Measurements from ENCODE around the gene SMAD1. TPM values are rescaled to one million over a fixed set of nuclear protein-coding genes. Genes with fewer than 3 reads are reported as not detected.

Gene SMAD1
- total RNA-seq, 1 donor from 2014 or later = 44.3 TPM

DNA sequence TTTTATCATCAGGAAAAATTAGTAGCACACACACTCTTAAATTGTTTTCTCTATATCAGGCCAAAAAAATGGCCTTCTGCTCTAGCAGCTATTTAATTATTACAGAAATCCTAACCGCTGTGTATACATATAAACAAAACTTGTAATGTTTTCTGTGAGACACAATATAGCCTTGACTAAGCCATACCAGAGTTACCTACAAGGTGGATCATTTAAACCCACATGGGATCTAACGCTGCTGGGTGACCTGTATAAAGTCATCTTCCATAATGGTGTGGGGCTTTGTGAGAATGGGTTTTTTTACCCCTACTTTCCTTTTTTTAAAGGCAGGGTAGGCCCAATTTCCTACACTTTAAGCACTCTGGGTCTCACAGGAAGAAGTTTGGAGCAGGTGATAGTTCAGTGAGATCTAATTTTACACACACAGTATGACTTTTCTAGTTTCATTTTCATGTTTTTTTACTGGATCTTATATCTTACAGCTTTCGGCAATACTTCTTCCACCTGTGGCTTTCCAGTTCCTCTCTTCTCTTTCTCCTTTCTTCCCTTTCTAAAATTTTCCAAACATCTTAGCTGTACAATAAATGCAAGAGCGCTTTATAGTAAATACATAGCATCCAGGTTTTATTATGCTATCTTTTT is 70.6 kb downstream of the SMAD1 start:
- Histone ChIP-seq H3K36me3 (no peaks in the 10 kb centered on the region), H4K20me1 (ENCODE audit: low read depth) (no peaks in the 10 kb centered on the region), H3K9me3 (ENCODE audit: low read depth) (no peaks in the 10 kb centered on the region), H3K4me1 (no peaks in the 10 kb centered on the region), H3K9ac (no peak overlapping the region), H3K79me2 (ENCODE audit: low read depth) (no peaks in the 10 kb centered on the region), H3F3A (ENCODE audit: low read depth) (no peaks in the 10 kb centered on the region), H3K4me3 (no peak overlapping the region), H3K27ac (no peak overlapping the region), H3K4me2 (no peak overlapping the region), H3K27me3 (no peaks in the 10 kb centered on the region), H2AFZ (replicated peaks) (no peak overlapping the region)
- Mint-ChIP-seq H3K36me3 (peaks cover 37% of the 10 kb centered on the region), H3K9me3 (no peaks in the 10 kb centered on the region), H3K27ac (no peak overlapping the region), H3K27me3 (ENCODE audit: insufficient read depth, low read depth) (peaks cover 3% of the 10 kb centered on the region), H3K4me1 (no peaks in the 10 kb centered on the region), H3K4me3 (no peak overlapping the region)
- DNase-seq (ENCODE audit: low spot score) = no peak
- TF ChIP-seq EZH2 (IDR thresholded peaks at IDR 0.05) = no peak
- no peak for TF ChIP-seq EZH2phosphoT487 (IDR thresholded peaks at IDR 0.05)
- no peak for TF ChIP-seq CTCF (IDR thresholded peaks at IDR 0.05)

GRCh38 chr4:145553375-145553774 is 71.7 kb downstream of the SMAD1 start:
- H3K36me3 ChIP-seq = peaks cover 6% of the 10 kb centered on the region
- H3K4me2 ChIP-seq = no peak overlapping the region
- H3K27me3 ChIP-seq = no peaks in the 10 kb centered on the region
- H2AFZ ChIP-seq (replicated peaks) = no peak overlapping the region
- Mint-ChIP-seq H3K4me3 (no peak overlapping the region), H3K9me3 (no peaks in the 10 kb centered on the region), H3K4me1 (no peaks in the 10 kb centered on the region), H3K27me3 (ENCODE audit: insufficient read depth, low read depth) (peaks cover 3% of the 10 kb centered on the region), H3K36me3 (peaks cover 35% of the 10 kb centered on the region), H3K27ac (no peak overlapping the region)
- no peaks in the 10 kb centered on the region for H3K9me3 ChIP-seq (ENCODE audit: low read depth)
- H3K9ac ChIP-seq = no peak overlapping the region
- H3K79me2 ChIP-seq (ENCODE audit: low read depth) = no peaks in the 10 kb centered on the region
- H3K4me3 ChIP-seq = no peak overlapping the region
- no peak for TF ChIP-seq EZH2 (IDR thresholded peaks at IDR 0.05)
- no peak for TF ChIP-seq CTCF (IDR thresholded peaks at IDR 0.05)
- TF ChIP-seq EZH2phosphoT487 (IDR thresholded peaks at IDR 0.05) = no peak
- H3K4me1 ChIP-seq = no peaks in the 10 kb centered on the region
- DNase-seq (ENCODE audit: low spot score) = no peak
- H3K27ac ChIP-seq = no peak overlapping the region
- H4K20me1 ChIP-seq (ENCODE audit: low read depth) = no peaks in the 10 kb centered on the region
- no peaks in the 10 kb centered on the region for H3F3A ChIP-seq (ENCODE audit: low read depth)

DNA sequence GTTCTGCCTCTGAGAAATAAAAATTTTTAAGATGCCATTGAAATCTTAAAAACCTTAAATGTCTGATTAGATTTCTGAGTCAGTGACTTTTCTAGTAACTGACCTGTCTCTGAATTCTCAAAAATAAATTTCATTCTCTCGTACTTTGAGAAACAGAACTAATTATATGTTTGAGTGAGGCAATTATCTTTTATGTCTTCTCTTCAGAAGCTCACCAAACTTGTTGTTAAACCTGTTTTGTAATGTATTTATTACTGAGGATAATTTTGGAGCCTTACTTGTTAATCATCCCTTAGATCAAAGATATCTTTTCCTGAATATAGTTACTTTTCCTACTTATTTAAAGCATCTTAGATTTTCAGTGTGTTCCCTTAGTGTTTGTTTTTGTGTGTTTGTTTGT is 73.0 kb downstream of the SMAD1 start:
- no peak overlapping the region for H3K27ac Mint-ChIP-seq
- Histone ChIP-seq H3F3A (ENCODE audit: low read depth) (no peaks in the 10 kb centered on the region), H3K9ac (no peak overlapping the region), H2AFZ (replicated peaks) (no peak overlapping the region), H3K27me3 (no peaks in the 10 kb centered on the region), H3K79me2 (ENCODE audit: low read depth) (no peaks in the 10 kb centered on the region), H3K36me3 (peaks cover 14% of the 10 kb centered on the region), H3K9me3 (ENCODE audit: low read depth) (no peaks in the 10 kb centered on the region), H3K4me3 (no peak overlapping the region), H3K27ac (no peak overlapping the region), H3K4me1 (no peaks in the 10 kb centered on the region), H3K4me2 (no peak overlapping the region), H4K20me1 (ENCODE audit: low read depth) (no peaks in the 10 kb centered on the region)
- no peaks in the 10 kb centered on the region for H3K4me1 Mint-ChIP-seq
- no peak overlapping the region for H3K4me3 Mint-ChIP-seq
- H3K27me3 Mint-ChIP-seq (ENCODE audit: insufficient read depth, low read depth) = peaks cover 3% of the 10 kb centered on the region
- H3K36me3 Mint-ChIP-seq = peaks cover 41% of the 10 kb centered on the region
- TF ChIP-seq EZH2 (IDR thresholded peaks at IDR 0.05) (no peak), CTCF (IDR thresholded peaks at IDR 0.05) (no peak), EZH2phosphoT487 (IDR thresholded peaks at IDR 0.05) (no peak)
- H3K9me3 Mint-ChIP-seq = no peaks in the 10 kb centered on the region
- no peak for DNase-seq (ENCODE audit: low spot score)
